Measurements from ENCODE around the gene ACSM6.
"Not testable (repeated sequence)": the region's sequence is repeated elsewhere in the genome, so short reads cannot be mapped to it uniquely, and the experiment has no call there.

ACSM6 gene

DNA sequence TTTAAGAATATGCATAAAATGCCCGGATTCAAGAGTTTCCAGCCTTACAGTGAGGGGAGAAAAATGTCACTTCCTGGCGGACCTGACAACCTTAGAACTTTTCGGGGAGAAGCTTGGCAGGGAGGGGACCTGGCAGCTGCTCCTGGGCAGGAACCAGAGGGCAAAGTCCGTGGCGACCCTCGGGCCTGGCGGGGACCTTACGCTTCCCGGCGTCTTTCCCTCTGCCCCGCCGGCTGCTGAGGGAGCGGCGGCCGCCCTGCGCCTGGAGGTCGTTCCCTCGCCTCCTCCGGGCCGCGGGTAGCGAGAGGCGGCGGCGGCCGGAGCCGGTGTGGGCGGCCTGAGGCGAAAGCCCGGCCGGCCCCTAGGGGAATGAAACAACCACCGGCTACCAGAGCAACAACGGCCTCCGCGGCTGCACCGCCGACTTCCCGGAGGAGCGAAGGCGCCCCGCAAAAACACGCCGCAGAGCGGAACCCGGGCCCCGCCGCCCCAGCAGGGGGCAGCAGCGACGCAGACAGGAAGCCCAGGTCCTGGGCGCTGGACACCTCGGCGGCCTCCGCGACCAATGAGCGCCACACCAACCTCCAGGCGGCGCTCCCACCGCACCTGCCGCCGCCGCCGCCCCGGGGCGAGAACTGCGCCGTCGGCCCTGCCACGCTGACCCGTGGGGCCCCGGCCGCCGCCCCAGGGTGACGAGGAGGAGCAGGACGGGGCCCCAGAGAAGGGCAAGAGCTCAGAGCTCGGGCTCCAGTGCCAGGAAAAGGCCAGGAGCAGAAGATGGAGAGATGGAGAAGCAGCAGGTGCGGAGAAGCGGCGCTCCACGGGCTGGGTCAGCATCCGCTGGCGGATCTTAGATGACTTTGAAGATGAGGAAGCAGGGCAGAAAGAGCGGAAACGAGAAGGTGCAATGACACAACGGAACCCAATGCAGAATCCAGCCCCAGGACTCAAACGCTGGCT, 10.5 kb upstream of the ACSM6 start:
- Histone ChIP-seq H3K9ac (ENCODE audit: low read depth, low read length) (peak overlapping the region; percentile 80), H3K27me3 (ENCODE audit: control insufficient read depth, insufficient read depth, low read length) (no peaks in the 10 kb centered on the region), H3K27ac (ENCODE audit: low read depth, low read length) (peak overlapping the region; percentile 84), H3K4me1 (ENCODE audit: control insufficient read depth, insufficient read depth, low read length) (peaks cover 11% of the 10 kb centered on the region), H3K36me3 (ENCODE audit: control insufficient read depth, insufficient read depth, low read length) (no peaks in the 10 kb centered on the region), H3K9me3 (ENCODE audit: control insufficient read depth, insufficient read depth, low read length) (no peaks in the 10 kb centered on the region), H3K4me3 (ENCODE audit: low read depth, low read length) (peak overlapping the region; percentile 77)

DNA sequence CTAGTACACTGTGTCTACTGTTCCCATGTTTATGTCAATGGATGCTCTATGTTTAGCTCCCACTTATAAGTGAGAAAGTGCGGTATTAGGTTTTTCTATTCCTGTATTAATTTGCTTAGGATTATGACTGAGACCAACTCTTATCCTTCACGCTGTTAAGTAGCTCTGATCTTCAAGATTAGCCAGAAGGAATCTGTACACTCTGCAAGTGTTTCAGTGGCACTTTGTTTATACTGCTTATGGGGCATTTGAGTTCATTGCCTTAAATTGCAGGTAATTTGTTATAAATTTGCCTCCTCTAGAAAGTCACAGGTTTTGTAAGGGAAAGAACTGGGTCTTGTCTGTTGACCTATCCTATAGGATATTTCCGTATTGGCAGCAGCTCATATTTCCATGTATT, 6.4 kb upstream of the ACSM6 start:
- H3K4me1 ChIP-seq (ENCODE audit: control insufficient read depth, insufficient read depth, low read length), result peaks cover 4% of the 10 kb centered on the region; the same call in 1 of the 2 replicates
- no peak overlapping the region for H3K4me3 ChIP-seq (ENCODE audit: low read depth, low read length)
- no peaks in the 10 kb centered on the region for H3K27me3 ChIP-seq (ENCODE audit: control insufficient read depth, insufficient read depth, low read length)
- H3K9ac ChIP-seq (ENCODE audit: low read depth, low read length), result no peak overlapping the region
- H3K27ac ChIP-seq (ENCODE audit: low read depth, low read length), result no peak overlapping the region
- no peaks in the 10 kb centered on the region for H3K36me3 ChIP-seq (ENCODE audit: control insufficient read depth, insufficient read depth, low read length)
- no peaks in the 10 kb centered on the region for H3K9me3 ChIP-seq (ENCODE audit: control insufficient read depth, insufficient read depth, low read length)

DNA sequence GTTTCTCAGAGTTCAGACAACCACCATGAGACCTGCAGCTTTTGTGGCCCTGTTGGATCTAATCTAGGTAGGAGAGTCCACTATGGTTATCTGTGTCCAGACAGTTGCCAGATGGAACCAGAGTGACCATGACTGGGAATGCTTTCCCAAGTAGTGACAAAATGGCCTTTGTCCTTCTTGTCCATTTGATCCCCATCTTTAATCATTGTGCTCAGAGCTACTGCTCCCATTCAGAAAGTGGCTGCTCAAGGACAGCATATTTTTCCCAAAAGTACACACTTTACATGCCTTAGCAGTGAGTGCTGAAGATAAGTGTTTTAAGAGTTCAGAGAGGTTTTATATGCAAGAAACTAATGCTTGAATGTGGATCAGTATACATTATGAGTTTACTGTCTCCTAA, 5.4 kb upstream of the ACSM6 start:
- Histone ChIP-seq H3K4me3 (ENCODE audit: low read depth, low read length) (no peak overlapping the region), H3K9me3 (ENCODE audit: control insufficient read depth, insufficient read depth, low read length) (no peaks in the 10 kb centered on the region), H3K9ac (ENCODE audit: low read depth, low read length) (no peak overlapping the region), H3K4me1 (ENCODE audit: control insufficient read depth, insufficient read depth, low read length) (no peaks in the 10 kb centered on the region), H3K36me3 (ENCODE audit: control insufficient read depth, insufficient read depth, low read length) (no peaks in the 10 kb centered on the region), H3K27ac (ENCODE audit: low read depth, low read length) (no peak overlapping the region), H3K27me3 (ENCODE audit: control insufficient read depth, insufficient read depth, low read length) (no peaks in the 10 kb centered on the region)

DNA sequence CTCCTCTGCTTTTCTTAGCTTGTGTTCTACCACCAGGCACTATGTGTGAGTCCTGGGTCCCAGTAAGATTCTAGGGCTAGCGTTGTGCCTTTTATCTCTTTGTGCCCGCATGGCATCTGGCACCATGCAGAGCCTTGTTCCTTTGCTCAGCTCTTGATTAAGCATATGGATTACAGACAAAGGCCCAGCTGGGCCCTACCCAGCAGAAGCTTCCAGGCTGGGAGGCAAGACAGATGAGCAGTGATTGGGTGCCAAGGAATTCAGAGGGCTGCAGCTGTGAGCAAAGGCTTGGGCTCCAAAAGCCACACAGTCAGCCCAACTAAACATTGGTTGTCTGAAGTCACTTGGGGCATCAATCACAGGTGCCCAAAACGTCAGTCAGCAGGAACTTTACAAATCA, 2.0 kb downstream of the ACSM6 start:
- no peaks in the 10 kb centered on the region for H3K9me3 ChIP-seq (ENCODE audit: control insufficient read depth, insufficient read depth, low read length)
- no peak overlapping the region for H3K9ac ChIP-seq (ENCODE audit: low read depth, low read length)
- H3K27ac ChIP-seq (ENCODE audit: low read depth, low read length), result peak overlapping the region; percentile 47
- H3K36me3 ChIP-seq (ENCODE audit: control insufficient read depth, insufficient read depth, low read length), result no peaks in the 10 kb centered on the region
- H3K4me3 ChIP-seq (ENCODE audit: low read depth, low read length), result no peak overlapping the region
- H3K4me1 ChIP-seq (ENCODE audit: control insufficient read depth, insufficient read depth, low read length), result peaks cover 25% of the 10 kb centered on the region
- no peaks in the 10 kb centered on the region for H3K27me3 ChIP-seq (ENCODE audit: control insufficient read depth, insufficient read depth, low read length)

DNA sequence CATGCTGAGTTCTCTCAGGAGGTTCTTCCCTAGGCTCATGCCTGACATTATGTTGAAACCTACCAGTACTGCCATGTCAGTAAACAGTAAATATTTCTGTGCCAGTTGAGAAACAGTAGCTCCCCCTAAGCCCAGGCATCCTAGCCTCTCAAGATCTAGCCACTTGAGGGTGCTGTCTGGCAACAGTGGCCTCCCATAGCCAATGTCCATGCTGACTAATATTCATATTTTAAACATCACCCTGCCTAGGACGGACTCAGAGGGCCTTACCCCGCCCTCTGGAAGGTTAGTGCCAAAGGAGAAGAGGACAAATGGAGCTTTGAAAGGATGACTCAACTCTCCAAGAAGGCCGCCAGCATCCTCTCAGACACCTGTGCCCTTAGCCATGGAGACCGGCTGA, 7.7 kb downstream of the ACSM6 start:
- Histone ChIP-seq H3K4me3 (ENCODE audit: low read depth, low read length) (no peak overlapping the region), H3K27ac (ENCODE audit: low read depth, low read length) (no peak overlapping the region), H3K27me3 (ENCODE audit: control insufficient read depth, insufficient read depth, low read length) (no peaks in the 10 kb centered on the region), H3K9me3 (ENCODE audit: control insufficient read depth, insufficient read depth, low read length) (no peaks in the 10 kb centered on the region), H3K9ac (ENCODE audit: low read depth, low read length) (no peak overlapping the region), H3K4me1 (ENCODE audit: control insufficient read depth, insufficient read depth, low read length) (peaks cover under 1% of the 10 kb centered on the region; the same call in 1 of the 2 replicates), H3K36me3 (ENCODE audit: control insufficient read depth, insufficient read depth, low read length) (0 out of 2 replicates have a peak, but pooled peaks cover 2% of the 10 kb centered on the region)

DNA sequence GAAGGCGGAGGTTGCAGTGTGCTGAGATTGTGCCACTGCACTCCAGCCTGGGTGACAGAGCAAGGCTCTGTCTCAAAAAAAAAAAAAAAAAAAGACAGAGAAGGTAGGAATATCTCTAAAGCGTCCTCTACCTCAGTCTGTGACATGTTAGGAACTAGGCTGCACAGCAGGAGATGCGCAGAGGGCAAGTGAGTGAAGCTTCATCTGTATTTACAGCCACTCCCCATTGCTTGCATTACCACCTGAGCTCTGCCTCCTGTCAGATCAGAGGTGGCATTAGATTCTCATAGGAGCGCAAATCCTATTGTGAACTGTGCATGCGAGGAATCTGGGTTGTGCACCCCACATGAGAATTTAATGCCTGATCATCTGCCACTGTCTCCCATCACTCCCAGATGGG, 8.8 kb downstream of the ACSM6 start:
- not testable (repeated sequence) for H3K9me3 ChIP-seq (ENCODE audit: control insufficient read depth, insufficient read depth, low read length); H3K4me1 ChIP-seq (ENCODE audit: control insufficient read depth, insufficient read depth, low read length); H3K27ac ChIP-seq (ENCODE audit: low read depth, low read length); H3K27me3 ChIP-seq (ENCODE audit: control insufficient read depth, insufficient read depth, low read length); H3K36me3 ChIP-seq (ENCODE audit: control insufficient read depth, insufficient read depth, low read length); H3K4me3 ChIP-seq (ENCODE audit: low read depth, low read length); H3K9ac ChIP-seq (ENCODE audit: low read depth, low read length)

DNA sequence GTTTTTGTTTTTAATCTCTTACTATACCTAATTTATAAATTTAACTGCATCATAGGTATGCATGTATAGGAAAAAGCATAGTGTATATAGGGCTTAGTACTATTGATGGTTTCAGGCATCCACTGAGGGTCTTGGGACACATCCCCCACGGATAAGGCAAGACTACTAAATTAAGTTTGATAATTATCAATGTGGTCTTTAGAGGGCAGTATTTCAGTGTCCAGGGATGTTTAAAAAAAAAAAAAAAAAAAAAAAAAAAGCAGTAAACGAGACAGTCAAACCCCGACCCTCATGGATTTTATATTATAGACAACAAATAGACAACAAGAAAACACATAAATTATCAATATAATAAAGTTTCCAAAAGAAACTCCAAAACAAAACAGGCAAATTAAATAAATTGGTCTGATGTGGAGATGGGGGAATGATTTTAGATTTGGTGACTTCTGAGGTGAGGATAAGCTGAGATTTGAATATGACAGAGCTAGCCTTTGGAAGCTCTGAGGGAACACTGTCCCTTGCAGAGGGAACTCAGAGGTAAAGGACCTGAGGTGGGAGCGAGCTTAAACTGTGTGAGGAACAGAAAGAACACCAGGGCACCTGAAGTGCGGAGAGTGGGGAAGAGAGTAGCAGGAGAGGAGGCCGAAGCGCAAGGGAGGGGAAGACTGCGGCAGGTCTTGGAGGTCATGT, 14.8 kb downstream of the ACSM6 start:
- Histone ChIP-seq H3K9ac (ENCODE audit: low read depth, low read length) (0 out of 2 replicates have a peak overlapping the region, but pooled peaks have one; percentile 2), H3K4me3 (ENCODE audit: low read depth, low read length) (no peak overlapping the region), H3K9me3 (ENCODE audit: control insufficient read depth, insufficient read depth, low read length) (no peaks in the 10 kb centered on the region), H3K27ac (ENCODE audit: low read depth, low read length) (peak overlapping the region; percentile 14), H3K4me1 (ENCODE audit: control insufficient read depth, insufficient read depth, low read length) (peaks cover 6% of the 10 kb centered on the region; the same call in 1 of the 2 replicates), H3K36me3 (ENCODE audit: control insufficient read depth, insufficient read depth, low read length) (0 out of 2 replicates have a peak, but pooled peaks cover 2% of the 10 kb centered on the region), H3K27me3 (ENCODE audit: control insufficient read depth, insufficient read depth, low read length) (no peaks in the 10 kb centered on the region)

DNA sequence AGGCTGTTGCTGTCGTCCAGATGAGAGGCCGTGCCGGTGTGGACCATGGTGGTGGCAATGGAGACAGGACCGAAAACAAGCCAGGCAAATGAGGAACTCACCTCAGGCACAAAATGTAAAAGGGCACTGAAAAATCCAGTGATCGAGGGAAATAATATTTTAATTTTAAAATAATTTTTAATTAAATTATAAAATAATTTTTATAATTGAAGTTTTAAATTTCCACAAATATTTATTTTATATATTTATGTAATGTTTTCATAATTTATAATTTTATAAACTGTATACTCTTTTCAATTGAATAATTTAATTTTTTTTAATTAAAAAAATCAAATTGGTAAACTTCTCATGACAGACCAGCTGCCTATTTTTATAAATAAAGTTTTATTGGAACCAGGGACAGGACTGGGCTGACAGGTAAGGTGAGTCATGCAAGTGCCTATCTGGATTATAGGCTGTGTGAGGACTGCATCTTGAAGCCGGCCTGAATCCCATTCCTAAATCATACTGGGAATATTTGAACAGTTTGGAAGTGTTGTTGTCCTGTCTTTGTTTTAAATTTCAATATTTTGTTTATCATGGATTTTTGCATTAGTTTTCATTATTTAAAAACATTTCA, 15.6 kb downstream of the ACSM6 start:
- no peak overlapping the region for H3K27ac ChIP-seq (ENCODE audit: low read depth, low read length)
- H3K9me3 ChIP-seq (ENCODE audit: control insufficient read depth, insufficient read depth, low read length), result no peaks in the 10 kb centered on the region
- H3K36me3 ChIP-seq (ENCODE audit: control insufficient read depth, insufficient read depth, low read length), result no peaks in the 10 kb centered on the region
- no peak overlapping the region for H3K4me3 ChIP-seq (ENCODE audit: low read depth, low read length)
- H3K4me1 ChIP-seq (ENCODE audit: control insufficient read depth, insufficient read depth, low read length), result peaks cover 6% of the 10 kb centered on the region; the same call in 1 of the 2 replicates
- no peak overlapping the region for H3K9ac ChIP-seq (ENCODE audit: low read depth, low read length)
- no peaks in the 10 kb centered on the region for H3K27me3 ChIP-seq (ENCODE audit: control insufficient read depth, insufficient read depth, low read length)

DNA sequence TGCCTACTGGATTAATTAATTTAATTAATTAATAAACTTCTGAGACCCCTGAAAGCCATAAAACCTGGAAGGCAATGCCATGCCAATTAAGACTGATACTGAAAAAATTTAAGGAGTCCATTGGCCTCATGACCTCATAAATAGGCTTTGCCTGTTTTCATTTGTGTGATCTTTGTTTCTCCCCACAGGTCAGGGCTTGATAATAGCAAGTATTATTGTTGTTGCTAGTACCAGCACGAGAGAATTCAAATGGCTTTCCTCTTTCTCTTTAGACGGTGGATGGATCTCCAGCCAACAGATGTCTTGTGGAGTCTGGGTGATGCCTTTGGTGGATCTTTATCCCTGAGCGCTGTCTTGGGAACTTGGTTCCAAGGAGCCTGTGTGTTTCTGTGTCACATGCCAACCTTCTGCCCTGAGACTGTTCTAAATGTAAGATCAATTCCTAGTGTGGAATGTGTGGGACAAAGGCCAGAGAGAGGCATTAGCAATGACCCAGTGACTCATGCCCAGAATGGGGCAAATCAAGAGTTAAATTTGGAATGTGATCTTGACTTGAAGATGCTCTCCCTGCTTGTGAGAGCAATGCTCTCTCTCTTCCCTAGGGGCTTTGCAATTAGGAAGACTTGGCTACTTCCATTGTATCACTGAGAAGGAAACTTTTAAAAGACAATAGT, 17.7 kb downstream of the ACSM6 start:
- Histone ChIP-seq H3K27ac (ENCODE audit: low read depth, low read length) (no peak overlapping the region), H3K9ac (ENCODE audit: low read depth, low read length) (no peak overlapping the region), H3K4me3 (ENCODE audit: low read depth, low read length) (no peak overlapping the region)

DNA sequence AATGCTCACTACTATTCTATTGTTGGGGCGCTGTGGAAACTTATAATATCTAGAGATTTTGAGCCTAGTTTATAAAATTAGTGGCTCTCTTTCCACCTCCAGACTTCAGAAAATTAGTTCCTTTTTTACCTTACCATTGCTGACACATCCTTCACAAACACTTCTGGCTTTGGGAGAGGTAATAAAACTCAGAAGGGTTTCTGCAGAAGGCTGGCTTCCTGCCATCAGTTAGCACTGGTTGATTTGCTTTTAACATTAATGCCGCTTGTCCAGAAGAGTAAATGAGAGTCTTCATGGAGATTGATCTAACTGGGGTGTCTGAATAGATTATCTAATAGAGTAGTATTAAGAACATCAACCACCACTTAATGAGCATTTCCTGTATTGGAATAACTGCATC, 20.3 kb downstream of the ACSM6 start:
- no peak overlapping the region for H3K9ac ChIP-seq (ENCODE audit: low read depth, low read length)
- H3K9me3 ChIP-seq (ENCODE audit: control insufficient read depth, insufficient read depth, low read length), result no peaks in the 10 kb centered on the region
- H3K4me1 ChIP-seq (ENCODE audit: control insufficient read depth, insufficient read depth, low read length), result peaks cover under 1% of the 10 kb centered on the region; the same call in 1 of the 2 replicates
- H3K4me3 ChIP-seq (ENCODE audit: low read depth, low read length), result no peak overlapping the region
- no peak overlapping the region for H3K27ac ChIP-seq (ENCODE audit: low read depth, low read length)
- no peaks in the 10 kb centered on the region for H3K36me3 ChIP-seq (ENCODE audit: control insufficient read depth, insufficient read depth, low read length)
- H3K27me3 ChIP-seq (ENCODE audit: control insufficient read depth, insufficient read depth, low read length), result no peaks in the 10 kb centered on the region

More for the DNA sequence above, 17.7 kb downstream of the ACSM6 start:
- no peaks in the 10 kb centered on the region for H3K36me3 ChIP-seq (ENCODE audit: control insufficient read depth, insufficient read depth, low read length)
- H3K9me3 ChIP-seq (ENCODE audit: control insufficient read depth, insufficient read depth, low read length), result no peaks in the 10 kb centered on the region
- H3K27me3 ChIP-seq (ENCODE audit: control insufficient read depth, insufficient read depth, low read length), result no peaks in the 10 kb centered on the region
- peaks cover 6% of the 10 kb centered on the region; the same call in 1 of the 2 replicates for H3K4me1 ChIP-seq (ENCODE audit: control insufficient read depth, insufficient read depth, low read length)

Data from HUES48 (cell line).